Hepatocyte (in vitro differentiated cells): Measurements from ENCODE around the gene SBNO2.

ENCODE experiments used
- EZH2 ChIP-seq: fragments of 200-600 bp; sonication (generic); IDR thresholded peaks from 2 replicates; pipeline ENCODE4 v1.6.1; 2016; ENCODE audit warnings: antibody characterized with exemption, mild to moderate bottlenecking, borderline replicate concordance
- TF ChIP-seq, protein P1 (sequence below): fragments of 200-600 bp; sonication (generic); IDR thresholded peaks from 2 replicates; pipeline ENCODE4 v1.5.1; 2016; ENCODE audit warnings: antibody characterized with exemption, mild to moderate bottlenecking; ENCODE audit not compliant: poor library complexity

GRCh38 chr19:1146412-1146699 lies 27.7 kb downstream of the SBNO2 start:
- TF ChIP-seq, protein P1, sequence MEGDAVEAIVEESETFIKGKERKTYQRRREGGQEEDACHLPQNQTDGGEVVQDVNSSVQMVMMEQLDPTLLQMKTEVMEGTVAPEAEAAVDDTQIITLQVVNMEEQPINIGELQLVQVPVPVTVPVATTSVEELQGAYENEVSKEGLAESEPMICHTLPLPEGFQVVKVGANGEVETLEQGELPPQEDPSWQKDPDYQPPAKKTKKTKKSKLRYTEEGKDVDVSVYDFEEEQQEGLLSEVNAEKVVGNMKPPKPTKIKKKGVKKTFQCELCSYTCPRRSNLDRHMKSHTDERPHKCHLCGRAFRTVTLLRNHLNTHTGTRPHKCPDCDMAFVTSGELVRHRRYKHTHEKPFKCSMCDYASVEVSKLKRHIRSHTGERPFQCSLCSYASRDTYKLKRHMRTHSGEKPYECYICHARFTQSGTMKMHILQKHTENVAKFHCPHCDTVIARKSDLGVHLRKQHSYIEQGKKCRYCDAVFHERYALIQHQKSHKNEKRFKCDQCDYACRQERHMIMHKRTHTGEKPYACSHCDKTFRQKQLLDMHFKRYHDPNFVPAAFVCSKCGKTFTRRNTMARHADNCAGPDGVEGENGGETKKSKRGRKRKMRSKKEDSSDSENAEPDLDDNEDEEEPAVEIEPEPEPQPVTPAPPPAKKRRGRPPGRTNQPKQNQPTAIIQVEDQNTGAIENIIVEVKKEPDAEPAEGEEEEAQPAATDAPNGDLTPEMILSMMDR = no peak
- TF ChIP-seq EZH2 = no peak
